Psoas muscle (tissue), 8 donors: ENCODE results near the gene GREB1. TPM values are rescaled to one million over a fixed set of nuclear protein-coding genes. Genes with fewer than 3 reads are reported as not detected.

Experiments used
- ATAC-seq, 4 donors: fragments of 200-7000 bp; cut with Tn5 transposase; one replicate each; pipeline ENCODE4 v1.9.1; 2020; ENCODE audit warnings: moderate library complexity in 3 of 4, mild to moderate bottlenecking in 2 of 4
- DNase-seq, 2 donors: peaks; one replicate each; pipeline ENCODE4 v3.0.0-alpha.2; 2020
- H3K27ac ChIP-seq: fragments of 200-600 bp; one replicate; pipeline ENCODE4 v1.8.0; 2022
- H3K27me3 ChIP-seq, 3 donors: fragments of 200-600 bp in 1 of 3; one replicate each; pipeline versions ENCODE4 v1.6.1 to v1.8.0; 2013 to 2022; ENCODE audit warnings: low read length in 2 of 3, mild to moderate bottlenecking in 2 of 3, moderate library complexity in 1 of 3; ENCODE audit not compliant: insufficient read depth in 3 of 3
- H3K36me3 ChIP-seq, 2 donors: fragments of 200-600 bp in 1 of 2; one replicate each; pipeline versions ENCODE4 v1.6.1 to v1.8.0; 2013 to 2022; ENCODE audit warnings: low read depth in 1 of 2, mild to moderate bottlenecking in 1 of 2, moderate library complexity in 1 of 2; ENCODE audit not compliant: insufficient read depth in 1 of 2
- H3K4me1 ChIP-seq: fragments of 200-600 bp; one replicate; pipeline ENCODE4 v1.8.0; 2022
- H3K4me3 ChIP-seq: fragments of 200-600 bp; one replicate; pipeline ENCODE4 v1.8.0; 2022; ENCODE audit warnings: mild to moderate bottlenecking
- H3K9me3 ChIP-seq: fragments of 200-600 bp; one replicate; pipeline ENCODE4 v1.8.0; 2022
- WGBS, 3 donors: extraction: QIAGEN DNeasy Blood & Tissue Kit; methylation state at CpG; one replicate each; pipeline versions ENCODE4 v1.1.6 to v1.1.7; 2013; 5-methylcytosine and 5-hydroxymethylcytosine counted together
- intact Hi-C, 2 donors: fragments of 100-400 bp; cut with DNase I; formaldehyde crosslinking; loops; one replicate each; pipeline versions ENCODE4 v1.11.0 to v1.14.2; 2022
- polyA plus RNA-seq, 3 donors: library from polyadenylated mRNA; stranded (reverse); fragments of 200-250 nt; gene quantifications; one replicate each; pipeline ENCODE4 v1.2.3, GENCODE V29; 2013
- total RNA-seq, 4 donors: library from RNA; stranded (reverse); fragmentation: NEBNext Ultra II Directional in 2 of 4; extraction: Animal tissue kit (Norgen Biotek cat#: 25700) in 2 of 4; gene quantifications; one replicate each; pipeline versions ENCODE4 v1.2.1 to v1.2.4, GENCODE V29; 2021 to 2023
- TF ChIP-seq, protein P1 (sequence below): fragments of 200-600 bp; IDR thresholded peaks from one replicate; pipeline ENCODE4 v1.8.0; 2022; ENCODE audit warnings: antibody characterized with exemption
- donor health status: healthy with polysubstance abuse.
- donor health status: DM: no; HTN: no; CAD: no; lungs with moderate emphysema.
- donor health status: Bipolar disorder and iron deficiency.
- donor health status: healthy.
- donor health status: DM: yes; HTN: yes; CAD: no.
- donor health status: DM: no; HTN: no; CAD: no.
- donor health status: DM: no; HTN: no; CAD: no.
- donor health status: DM: yes; HTN: yes; CAD: no.

GREB1 gene
- total and polyA plus RNA-seq, 7 donors, result 1.3 to 17.5 (median 3.2) TPM

DNA sequence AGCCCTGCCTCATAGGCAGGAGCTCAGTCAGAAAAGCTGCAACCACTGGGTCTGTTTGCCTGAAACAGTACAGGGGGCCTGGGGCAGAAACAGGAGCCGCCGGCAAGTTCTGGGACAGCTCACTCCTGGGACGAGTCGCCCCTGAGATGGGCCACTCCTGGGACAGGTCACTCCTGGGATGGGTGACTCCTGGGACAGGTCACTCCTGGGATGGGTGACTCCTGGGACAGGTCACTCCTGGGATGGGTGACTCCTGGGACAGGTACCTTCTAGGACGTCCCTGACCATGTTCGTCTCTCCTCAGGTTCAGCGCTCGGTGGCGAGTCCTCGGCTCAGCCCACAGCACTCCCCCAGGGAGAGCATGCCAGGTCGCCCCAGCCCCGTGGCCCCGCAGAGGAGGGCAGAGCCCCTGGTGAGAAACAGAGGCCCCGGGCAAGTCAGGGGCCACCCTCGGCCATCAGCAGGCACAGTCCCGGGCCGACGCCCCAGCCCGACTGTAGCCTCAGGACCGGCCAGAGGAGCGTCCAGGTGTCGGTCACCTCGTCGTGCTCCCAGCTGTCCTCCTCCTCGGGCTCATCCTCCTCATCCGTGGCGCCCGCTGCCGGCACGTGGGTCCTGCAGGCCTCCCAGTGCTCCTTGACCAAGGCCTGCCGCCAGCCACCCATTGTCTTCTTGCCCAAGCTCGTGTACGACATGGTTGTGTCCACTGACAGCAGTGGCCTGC lies 84.3 kb downstream of the GREB1 start:
- DNase-seq (no peak), ATAC-seq (peak in 2 of 4 donors; percentile 30 to 41)
- H3K4me3 ChIP-seq, result no peak overlapping the region
- no peak overlapping the region for H3K27ac ChIP-seq
- TF ChIP-seq, protein P1, sequence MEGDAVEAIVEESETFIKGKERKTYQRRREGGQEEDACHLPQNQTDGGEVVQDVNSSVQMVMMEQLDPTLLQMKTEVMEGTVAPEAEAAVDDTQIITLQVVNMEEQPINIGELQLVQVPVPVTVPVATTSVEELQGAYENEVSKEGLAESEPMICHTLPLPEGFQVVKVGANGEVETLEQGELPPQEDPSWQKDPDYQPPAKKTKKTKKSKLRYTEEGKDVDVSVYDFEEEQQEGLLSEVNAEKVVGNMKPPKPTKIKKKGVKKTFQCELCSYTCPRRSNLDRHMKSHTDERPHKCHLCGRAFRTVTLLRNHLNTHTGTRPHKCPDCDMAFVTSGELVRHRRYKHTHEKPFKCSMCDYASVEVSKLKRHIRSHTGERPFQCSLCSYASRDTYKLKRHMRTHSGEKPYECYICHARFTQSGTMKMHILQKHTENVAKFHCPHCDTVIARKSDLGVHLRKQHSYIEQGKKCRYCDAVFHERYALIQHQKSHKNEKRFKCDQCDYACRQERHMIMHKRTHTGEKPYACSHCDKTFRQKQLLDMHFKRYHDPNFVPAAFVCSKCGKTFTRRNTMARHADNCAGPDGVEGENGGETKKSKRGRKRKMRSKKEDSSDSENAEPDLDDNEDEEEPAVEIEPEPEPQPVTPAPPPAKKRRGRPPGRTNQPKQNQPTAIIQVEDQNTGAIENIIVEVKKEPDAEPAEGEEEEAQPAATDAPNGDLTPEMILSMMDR, result no peak
- intact Hi-C loops, result no loop called here
- no peaks in the 10 kb centered on the region for H3K27me3 ChIP-seq
- H3K36me3 ChIP-seq, result peaks cover 0 to 31% of the 10 kb centered on the region in 2 donors
- H3K9me3 ChIP-seq, result no peaks in the 10 kb centered on the region
- H3K4me1 ChIP-seq, result no peaks in the 10 kb centered on the region
- 94 to 96% (median 96%) methylated on average over 32 to 33 of the region's 33 CpGs for WGBS, 3 donors

- H3K36me3 ChIP-seq, result peaks cover 0 to 31% of the 10 kb centered on the region in 2 donors
- TF ChIP-seq, protein P1, result no peak
- 95 to 96% (median 95%) methylated on average over 12 to 20 of the region's 20 CpGs for WGBS, 3 donors
- no peak for DNase-seq
- H3K27me3 ChIP-seq, result no peaks in the 10 kb centered on the region
- intact Hi-C loops, result no loop called here
- no peak overlapping the region for H3K4me3 ChIP-seq
- no peaks in the 10 kb centered on the region for H3K9me3 ChIP-seq
- no peak for ATAC-seq
- H3K4me1 ChIP-seq, result no peaks in the 10 kb centered on the region
- H3K27ac ChIP-seq, result no peak overlapping the region
Measured at GRCh38 chr2:11618708-11619062, 84.8 kb downstream of the GREB1 start.

DNA sequence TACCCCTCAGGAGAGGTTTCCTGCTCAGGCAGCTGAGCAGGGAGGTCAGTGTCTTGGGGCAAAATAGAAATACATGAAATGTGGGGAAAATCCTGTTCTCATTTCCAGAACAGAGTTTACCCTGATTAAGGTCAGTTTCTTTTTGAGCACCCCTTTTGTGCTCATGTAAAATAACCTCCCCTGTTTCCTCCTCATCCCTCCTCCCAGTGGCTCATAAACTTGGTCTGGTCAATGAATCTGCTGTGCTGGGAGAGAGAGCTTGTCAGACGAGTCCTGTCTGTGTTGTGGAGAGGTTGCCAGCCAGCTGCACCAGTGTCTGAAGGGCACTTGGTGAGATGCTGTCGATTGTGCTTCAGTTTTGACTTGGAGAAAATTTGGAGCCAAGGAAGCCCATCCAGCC lies 87.6 kb downstream of the GREB1 start:
- no peaks in the 10 kb centered on the region for H3K27me3 ChIP-seq
- no peak overlapping the region for H3K27ac ChIP-seq
- WGBS, 3 donors, result 66 to 92% (median 69%) methylated on average over 2 of the region's 2 CpGs
- no peaks in the 10 kb centered on the region for H3K9me3 ChIP-seq
- H3K4me1 ChIP-seq, result no peaks in the 10 kb centered on the region
- intact Hi-C loops, result no loop called here
- no peak overlapping the region for H3K4me3 ChIP-seq
- TF ChIP-seq, protein P1, result no peak
- DNase-seq (no peak), ATAC-seq (no peak)
- H3K36me3 ChIP-seq, result peaks cover 0 to 32% of the 10 kb centered on the region in 2 donors

- DNase-seq (no peak), ATAC-seq (no peak)
- no peak overlapping the region for H3K4me3 ChIP-seq
- H3K4me1 ChIP-seq, result no peaks in the 10 kb centered on the region
- no peak overlapping the region for H3K27ac ChIP-seq
- intact Hi-C loops, result no loop called here
- 83 to 92% (median 87%) methylated on average over 1 of the region's 1 CpG for WGBS, 3 donors
- TF ChIP-seq, protein P1, result no peak
- no peaks in the 10 kb centered on the region for H3K9me3 ChIP-seq
- H3K36me3 ChIP-seq, result peaks cover 0 to 30% of the 10 kb centered on the region in 2 donors
- H3K27me3 ChIP-seq, result no peaks in the 10 kb centered on the region
Measured at GRCh38 chr2:11622611-11623010, 88.8 kb downstream of the GREB1 start.

DNA sequence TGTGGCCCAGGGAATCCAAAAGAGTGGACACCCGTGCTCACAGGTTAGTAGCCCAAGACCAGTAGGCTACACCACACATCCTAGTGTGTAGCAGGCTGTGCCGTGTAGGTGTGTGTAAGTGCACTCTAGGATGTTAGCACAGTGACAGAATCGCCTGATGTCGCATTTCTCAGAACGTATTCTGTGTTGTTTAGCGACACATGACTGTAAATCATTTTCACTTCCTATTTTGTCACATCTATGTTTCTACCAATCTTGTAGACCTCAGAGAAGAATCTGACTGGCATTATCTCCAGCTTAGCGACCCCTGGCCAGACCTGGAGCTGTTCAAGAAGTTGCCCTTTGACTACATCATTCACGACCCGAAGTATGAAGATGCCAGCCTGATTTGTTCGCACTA lies 91.0 kb downstream of the GREB1 start:
- intact Hi-C loops, result no loop called here
- TF ChIP-seq, protein P1, result no peak
- WGBS, 3 donors, result 94 to 95% (median 95%) methylated on average over 10 of the region's 10 CpGs
- Histone ChIP-seq H3K36me3 (peaks cover 0 to 27% of the 10 kb centered on the region in 2 donors), H3K27me3 (no peaks in the 10 kb centered on the region), H3K4me3 (no peak overlapping the region), H3K9me3 (no peaks in the 10 kb centered on the region), H3K27ac (no peak overlapping the region), H3K4me1 (no peaks in the 10 kb centered on the region)
- DNase-seq (no peak), ATAC-seq (no peak)
